ENCODE measurements around the gene CNNM2.

CNNM2 gene

DNA sequence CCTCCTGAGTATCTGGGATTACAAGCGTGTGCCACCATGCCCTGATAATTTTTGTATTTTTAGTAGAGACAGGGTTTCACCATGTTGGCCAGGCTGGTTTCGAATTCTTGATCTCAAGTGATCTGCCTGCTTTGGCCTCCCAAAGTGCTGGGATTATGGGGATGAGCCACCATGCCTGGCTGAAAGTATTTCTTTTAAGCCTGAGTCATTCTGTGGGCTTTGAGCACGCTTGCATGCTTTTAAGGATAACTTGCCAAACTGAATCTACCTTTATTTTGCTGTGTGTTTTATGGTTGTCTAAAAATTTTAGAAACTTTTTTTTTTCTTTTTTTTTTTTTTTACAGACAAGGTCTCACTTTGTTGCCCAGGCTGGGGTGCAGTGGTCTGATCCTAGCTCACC lies 33.2 kb downstream of the CNNM2 start:
- Histone ChIP-seq H3F3A (ENCODE audit: insufficient read depth) (no peaks in the 10 kb centered on the region), H3K36me3 (ENCODE audit: low read length) (no peaks in the 10 kb centered on the region), H2AFZ (ENCODE audit: low read depth, low read length, severe bottlenecking) (no peak overlapping the region), H3K27me3 (ENCODE audit: low read length) (no peaks in the 10 kb centered on the region), H3K9ac (ENCODE audit: low read length) (no peak overlapping the region), H3K79me2 (ENCODE audit: insufficient read depth, low read length) (no peaks in the 10 kb centered on the region), H3K9me2 (replicated peaks; ENCODE audit: insufficient read depth, low read length) (no peaks in the 10 kb centered on the region), H3K27ac (ENCODE audit: low read depth, low read length) (no peak overlapping the region), H3K9me3 (ENCODE audit: insufficient read depth, low read length) (no peaks in the 10 kb centered on the region), H3K4me2 (ENCODE audit: low read depth, low read length, poor library complexity, severe bottlenecking) (no peak overlapping the region), H3K4me3 (ENCODE audit: insufficient read depth, low read length, poor library complexity, severe bottlenecking) (no peak overlapping the region), H4K20me1 (ENCODE audit: low read depth, low read length) (no peaks in the 10 kb centered on the region)
- no peak for TF ChIP-seq EZH2phosphoT487 (conservative IDR thresholded peaks at IDR 0.05; ENCODE audit: low read length)
- TF ChIP-seq, protein P1, sequence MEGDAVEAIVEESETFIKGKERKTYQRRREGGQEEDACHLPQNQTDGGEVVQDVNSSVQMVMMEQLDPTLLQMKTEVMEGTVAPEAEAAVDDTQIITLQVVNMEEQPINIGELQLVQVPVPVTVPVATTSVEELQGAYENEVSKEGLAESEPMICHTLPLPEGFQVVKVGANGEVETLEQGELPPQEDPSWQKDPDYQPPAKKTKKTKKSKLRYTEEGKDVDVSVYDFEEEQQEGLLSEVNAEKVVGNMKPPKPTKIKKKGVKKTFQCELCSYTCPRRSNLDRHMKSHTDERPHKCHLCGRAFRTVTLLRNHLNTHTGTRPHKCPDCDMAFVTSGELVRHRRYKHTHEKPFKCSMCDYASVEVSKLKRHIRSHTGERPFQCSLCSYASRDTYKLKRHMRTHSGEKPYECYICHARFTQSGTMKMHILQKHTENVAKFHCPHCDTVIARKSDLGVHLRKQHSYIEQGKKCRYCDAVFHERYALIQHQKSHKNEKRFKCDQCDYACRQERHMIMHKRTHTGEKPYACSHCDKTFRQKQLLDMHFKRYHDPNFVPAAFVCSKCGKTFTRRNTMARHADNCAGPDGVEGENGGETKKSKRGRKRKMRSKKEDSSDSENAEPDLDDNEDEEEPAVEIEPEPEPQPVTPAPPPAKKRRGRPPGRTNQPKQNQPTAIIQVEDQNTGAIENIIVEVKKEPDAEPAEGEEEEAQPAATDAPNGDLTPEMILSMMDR (IDR thresholded peaks at IDR 0.05; ENCODE audit: insufficient read depth, low read length, poor library complexity, severe bottlenecking) = no peak

DNA sequence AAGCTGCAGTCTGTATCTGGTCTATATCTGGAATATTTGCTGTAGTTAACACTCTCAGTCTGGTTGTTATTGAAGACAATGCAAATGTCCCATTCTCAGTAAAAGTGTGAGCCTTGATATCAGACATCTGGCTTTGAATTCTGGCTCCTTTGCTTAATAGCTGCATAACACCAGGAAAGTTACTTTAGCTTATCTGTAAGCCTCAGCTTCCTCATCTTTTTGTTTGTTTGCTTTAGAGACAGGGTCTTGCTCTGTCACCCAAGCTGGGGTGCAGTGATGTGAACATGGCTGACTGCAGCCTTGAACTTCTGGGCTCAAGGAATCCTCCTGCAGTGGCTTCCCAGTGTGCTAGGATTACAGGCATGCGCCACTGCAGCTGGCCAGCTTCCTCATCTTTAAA lies 41.3 kb downstream of the CNNM2 start:
- no peak overlapping the region for H3K4me3 ChIP-seq (ENCODE audit: insufficient read depth, low read length, poor library complexity, severe bottlenecking)
- H3K4me2 ChIP-seq (ENCODE audit: low read depth, low read length, poor library complexity, severe bottlenecking) = no peak overlapping the region
- no peaks in the 10 kb centered on the region for H3K79me2 ChIP-seq (ENCODE audit: insufficient read depth, low read length)
- no peak overlapping the region for H2AFZ ChIP-seq (ENCODE audit: low read depth, low read length, severe bottlenecking)
- H3K9ac ChIP-seq (ENCODE audit: low read length) = no peak overlapping the region
- no peaks in the 10 kb centered on the region for H3K27me3 ChIP-seq (ENCODE audit: low read length)
- H3K9me2 ChIP-seq (replicated peaks; ENCODE audit: insufficient read depth, low read length) = no peaks in the 10 kb centered on the region
- H3K36me3 ChIP-seq (ENCODE audit: low read length) = no peaks in the 10 kb centered on the region
- TF ChIP-seq, protein P1 (IDR thresholded peaks at IDR 0.05; ENCODE audit: insufficient read depth, low read length, poor library complexity, severe bottlenecking) = no peak
- TF ChIP-seq EZH2phosphoT487 (conservative IDR thresholded peaks at IDR 0.05; ENCODE audit: low read length) = no peak
- H3K27ac ChIP-seq (ENCODE audit: low read depth, low read length) = no peak overlapping the region
- no peaks in the 10 kb centered on the region for H4K20me1 ChIP-seq (ENCODE audit: low read depth, low read length)
- no peaks in the 10 kb centered on the region for H3K9me3 ChIP-seq (ENCODE audit: insufficient read depth, low read length)
- no peaks in the 10 kb centered on the region for H3F3A ChIP-seq (ENCODE audit: insufficient read depth)

DNA sequence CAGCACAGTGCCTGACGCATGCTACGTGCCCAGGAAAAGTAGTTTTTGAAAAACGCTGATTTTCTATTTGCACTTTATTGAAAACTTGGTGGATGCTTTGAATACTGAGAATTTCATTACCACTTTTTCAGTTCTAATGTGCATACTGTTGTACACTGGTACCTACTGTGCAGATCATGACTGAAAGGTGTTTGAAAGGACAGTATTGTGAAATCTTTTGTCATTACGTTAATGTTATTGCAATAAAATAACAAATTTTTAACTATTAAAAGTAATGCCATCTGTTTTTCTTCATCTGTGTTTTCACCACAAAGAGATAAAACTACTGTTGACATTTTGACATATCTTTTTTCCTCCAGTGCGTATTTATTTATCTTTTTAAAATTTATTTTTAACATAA lies 42.1 kb downstream of the CNNM2 start:
- no peak overlapping the region for H3K4me2 ChIP-seq (ENCODE audit: low read depth, low read length, poor library complexity, severe bottlenecking)
- no peaks in the 10 kb centered on the region for H3K27me3 ChIP-seq (ENCODE audit: low read length)
- no peaks in the 10 kb centered on the region for H4K20me1 ChIP-seq (ENCODE audit: low read depth, low read length)
- no peak overlapping the region for H3K4me3 ChIP-seq (ENCODE audit: insufficient read depth, low read length, poor library complexity, severe bottlenecking)
- H3K79me2 ChIP-seq (ENCODE audit: insufficient read depth, low read length) = no peaks in the 10 kb centered on the region
- H3K27ac ChIP-seq (ENCODE audit: low read depth, low read length) = no peak overlapping the region
- TF ChIP-seq EZH2phosphoT487 (conservative IDR thresholded peaks at IDR 0.05; ENCODE audit: low read length) = no peak
- TF ChIP-seq, protein P1 (IDR thresholded peaks at IDR 0.05; ENCODE audit: insufficient read depth, low read length, poor library complexity, severe bottlenecking) = no peak
- no peak overlapping the region for H3K9ac ChIP-seq (ENCODE audit: low read length)
- no peaks in the 10 kb centered on the region for H3F3A ChIP-seq (ENCODE audit: insufficient read depth)
- no peak overlapping the region for H2AFZ ChIP-seq (ENCODE audit: low read depth, low read length, severe bottlenecking)
- H3K9me2 ChIP-seq (replicated peaks; ENCODE audit: insufficient read depth, low read length) = no peaks in the 10 kb centered on the region
- H3K36me3 ChIP-seq (ENCODE audit: low read length) = no peaks in the 10 kb centered on the region
- no peaks in the 10 kb centered on the region for H3K9me3 ChIP-seq (ENCODE audit: insufficient read depth, low read length)

Data from SU-DHL-6 (cell line).